Neural crest cell (in vitro differentiated cells): ENCODE results near the gene DHX58. TPM values are rescaled to one million over a fixed set of nuclear protein-coding genes. Genes with fewer than 3 reads are reported as not detected.

Experiments
- DNase-seq: peaks from one replicate; pipeline ENCODE4 v3.0.0; 2021; ENCODE audit warnings: low read depth, mixed read lengths, low spot score
- H3K27ac Mint-ChIP-seq: one replicate; pipeline ENCODE4 v1.8.0; 2021; ENCODE audit warnings: mild to moderate bottlenecking, mixed read lengths; ENCODE audit not compliant: unreplicated experiment
- H3K27me3 Mint-ChIP-seq: 2 replicates; pipeline ENCODE4 v1.8.0; 2021; ENCODE audit warnings: low read depth, mild to moderate bottlenecking, mixed read lengths
- H3K36me3 Mint-ChIP-seq: 2 replicates; pipeline ENCODE4 v1.8.0; 2021; ENCODE audit warnings: low read depth, mild to moderate bottlenecking, mixed read lengths
- H3K4me1 Mint-ChIP-seq: 2 replicates; pipeline ENCODE4 v1.8.0; 2021; ENCODE audit warnings: mixed read lengths
- H3K4me3 Mint-ChIP-seq: one replicate; pipeline ENCODE4 v1.8.0; 2021; ENCODE audit warnings: mild to moderate bottlenecking, mixed read lengths
- H3K9me3 Mint-ChIP-seq: 2 replicates; pipeline ENCODE4 v1.8.0; 2021; ENCODE audit warnings: mixed read lengths
- total RNA-seq: library from RNA; stranded (reverse); gene quantifications from 2 replicates; pipeline ENCODE4 v1.2.1, GENCODE V29; 2021
- TF ChIP-seq, protein P1 (sequence below): fragments of 200-600 bp; sonication (generic); conservative IDR thresholded peaks from 2 replicates; pipeline ENCODE4 v1.5.0; 2021; ENCODE audit warnings: antibody characterized with exemption, mild to moderate bottlenecking

Gene DHX58
- total RNA-seq, 1 donor from 2014 or later, result not detected

DNA sequence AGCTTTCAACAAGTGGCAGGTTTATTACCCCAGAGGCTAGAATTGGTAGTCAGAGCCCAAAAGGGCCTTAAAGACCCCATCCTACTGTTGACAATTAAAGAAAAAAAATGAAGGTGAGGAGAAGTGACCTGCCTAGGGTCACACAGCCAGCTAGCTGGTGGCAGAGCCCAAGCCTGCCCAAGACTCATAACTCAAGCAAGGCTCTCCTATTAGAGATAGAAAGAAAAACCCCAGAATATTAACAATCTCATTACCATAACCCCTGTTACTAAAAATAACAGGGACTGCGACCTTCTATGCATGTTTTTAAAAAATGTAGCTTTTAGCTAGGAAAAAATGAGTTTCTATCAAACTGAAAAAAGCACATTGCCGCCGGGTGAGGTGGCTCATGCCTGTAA lies 24.1 kb upstream of the DHX58 start:
- DNase-seq, result no peak
- H3K27ac Mint-ChIP-seq, result no peak overlapping the region
- H3K36me3 Mint-ChIP-seq, result no peaks in the 10 kb centered on the region
- no peaks in the 10 kb centered on the region for H3K27me3 Mint-ChIP-seq
- H3K4me3 Mint-ChIP-seq, result no peak overlapping the region
- no peaks in the 10 kb centered on the region for H3K9me3 Mint-ChIP-seq
- TF ChIP-seq, protein P1, sequence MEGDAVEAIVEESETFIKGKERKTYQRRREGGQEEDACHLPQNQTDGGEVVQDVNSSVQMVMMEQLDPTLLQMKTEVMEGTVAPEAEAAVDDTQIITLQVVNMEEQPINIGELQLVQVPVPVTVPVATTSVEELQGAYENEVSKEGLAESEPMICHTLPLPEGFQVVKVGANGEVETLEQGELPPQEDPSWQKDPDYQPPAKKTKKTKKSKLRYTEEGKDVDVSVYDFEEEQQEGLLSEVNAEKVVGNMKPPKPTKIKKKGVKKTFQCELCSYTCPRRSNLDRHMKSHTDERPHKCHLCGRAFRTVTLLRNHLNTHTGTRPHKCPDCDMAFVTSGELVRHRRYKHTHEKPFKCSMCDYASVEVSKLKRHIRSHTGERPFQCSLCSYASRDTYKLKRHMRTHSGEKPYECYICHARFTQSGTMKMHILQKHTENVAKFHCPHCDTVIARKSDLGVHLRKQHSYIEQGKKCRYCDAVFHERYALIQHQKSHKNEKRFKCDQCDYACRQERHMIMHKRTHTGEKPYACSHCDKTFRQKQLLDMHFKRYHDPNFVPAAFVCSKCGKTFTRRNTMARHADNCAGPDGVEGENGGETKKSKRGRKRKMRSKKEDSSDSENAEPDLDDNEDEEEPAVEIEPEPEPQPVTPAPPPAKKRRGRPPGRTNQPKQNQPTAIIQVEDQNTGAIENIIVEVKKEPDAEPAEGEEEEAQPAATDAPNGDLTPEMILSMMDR, result no peak
- peaks cover 23% of the 10 kb centered on the region for H3K4me1 Mint-ChIP-seq

DNA sequence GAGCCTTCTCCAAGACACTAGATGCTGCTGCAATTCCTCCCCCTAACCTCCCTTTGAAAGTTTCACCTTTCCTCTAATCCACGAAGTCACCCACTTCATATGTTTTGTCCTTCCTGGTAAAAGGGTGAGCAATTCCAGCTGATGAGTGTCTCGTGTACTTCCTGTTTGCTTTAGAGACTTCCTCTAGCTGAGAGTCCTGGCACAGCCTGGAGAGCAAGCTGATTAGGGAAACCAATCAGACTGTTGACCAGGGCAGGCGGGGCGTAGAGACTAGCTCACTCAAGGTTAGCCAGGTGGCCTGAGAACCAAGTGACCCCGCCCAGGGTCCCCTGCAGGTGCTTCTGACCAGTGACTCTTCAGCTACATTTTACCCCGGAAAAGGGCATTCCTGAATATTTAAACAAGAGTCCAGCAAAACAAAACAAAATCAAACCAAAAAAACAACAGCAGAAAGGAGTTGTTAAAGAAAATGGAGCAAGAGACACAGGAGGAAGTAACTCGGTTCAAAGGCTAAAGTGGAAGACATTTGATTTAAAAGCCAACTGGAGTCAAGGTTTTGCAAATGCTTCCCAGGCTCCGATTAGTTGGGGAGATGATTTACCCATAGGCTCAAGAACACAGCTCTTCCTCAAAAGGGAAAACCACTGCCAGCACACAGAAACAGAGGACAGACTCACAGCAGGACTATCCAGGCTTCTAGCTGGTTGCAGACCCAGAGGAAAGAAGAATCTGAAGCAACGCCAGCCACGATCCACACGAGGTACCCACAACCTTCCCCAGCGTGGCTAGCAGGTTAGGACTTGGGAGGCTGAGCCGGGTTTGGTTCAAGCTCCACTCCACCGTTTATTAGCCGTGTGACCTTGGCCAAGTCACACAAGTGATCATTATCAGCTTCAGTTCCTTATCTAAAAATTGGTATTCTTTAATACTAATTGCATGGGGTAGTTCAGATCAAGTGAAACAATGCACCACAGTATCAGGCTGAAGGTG lies 23.4 kb upstream of the DHX58 start:
- Mint-ChIP-seq H3K27ac (peak overlapping the region; percentile 35), H3K4me1 (peaks cover 25% of the 10 kb centered on the region), H3K27me3 (no peaks in the 10 kb centered on the region), H3K4me3 (no peak overlapping the region), H3K9me3 (no peaks in the 10 kb centered on the region), H3K36me3 (no peaks in the 10 kb centered on the region)
- TF ChIP-seq, protein P1, result no peak
- no peak for DNase-seq

DNA sequence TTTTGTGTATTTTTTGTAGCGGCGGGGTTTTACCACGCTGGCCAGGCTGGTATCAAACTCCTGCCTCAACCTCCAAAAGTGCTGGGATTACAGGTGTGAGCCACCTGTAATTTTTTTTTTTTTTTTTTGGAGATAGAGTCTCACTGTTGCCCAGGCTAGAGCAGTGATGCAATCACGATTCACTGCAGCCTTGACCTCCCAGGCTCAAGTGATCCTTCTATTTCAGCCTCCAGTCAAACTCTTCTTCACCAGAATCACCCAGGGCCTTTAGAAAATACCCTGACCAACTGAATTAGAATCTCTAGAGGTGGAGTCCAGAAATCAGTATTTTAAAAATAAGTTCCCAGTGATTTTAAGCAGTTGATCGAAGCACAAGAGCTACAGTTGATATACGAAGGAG lies 22.6 kb upstream of the DHX58 start:
- H3K27me3 Mint-ChIP-seq, result no peaks in the 10 kb centered on the region
- no peak overlapping the region for H3K4me3 Mint-ChIP-seq
- no peak overlapping the region for H3K27ac Mint-ChIP-seq
- H3K9me3 Mint-ChIP-seq, result no peaks in the 10 kb centered on the region
- peaks cover 2% of the 10 kb centered on the region for H3K36me3 Mint-ChIP-seq
- TF ChIP-seq, protein P1, result no peak
- peaks cover 28% of the 10 kb centered on the region for H3K4me1 Mint-ChIP-seq
- DNase-seq, result no peak

DNA sequence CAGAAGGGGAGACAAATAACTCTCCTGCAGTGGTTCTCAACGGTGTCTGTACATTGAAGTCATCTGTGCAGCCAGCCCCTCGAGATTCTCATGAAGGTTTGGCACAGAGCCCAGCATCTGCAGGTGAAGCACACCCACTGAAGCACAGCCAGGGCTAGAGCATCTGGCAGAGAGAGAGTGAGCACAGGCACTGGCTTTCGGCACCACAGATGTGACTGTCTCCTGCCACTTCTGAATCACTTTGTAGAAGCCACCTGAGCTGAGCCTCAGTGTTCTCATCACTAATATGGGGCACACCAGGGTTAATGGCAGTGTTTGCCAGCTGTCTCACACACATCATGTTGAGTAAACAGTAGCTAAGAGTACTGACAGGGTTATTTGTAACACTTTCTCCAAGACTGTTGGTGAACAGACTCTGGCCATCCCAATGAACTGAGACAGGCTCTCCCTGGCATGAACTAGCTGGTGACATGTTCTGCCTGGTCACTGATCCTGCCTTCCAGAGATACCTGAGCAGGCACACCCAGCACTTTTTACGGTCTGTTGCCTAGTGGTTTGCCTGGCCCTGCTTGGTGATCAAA lies 21.0 kb upstream of the DHX58 start:
- H3K27me3 Mint-ChIP-seq, result no peaks in the 10 kb centered on the region
- peaks cover 24% of the 10 kb centered on the region for H3K4me1 Mint-ChIP-seq
- no peaks in the 10 kb centered on the region for H3K9me3 Mint-ChIP-seq
- no peak overlapping the region for H3K27ac Mint-ChIP-seq
- peaks cover 2% of the 10 kb centered on the region for H3K36me3 Mint-ChIP-seq
- DNase-seq, result no peak
- H3K4me3 Mint-ChIP-seq, result no peak overlapping the region
- TF ChIP-seq, protein P1, result no peak

DNA sequence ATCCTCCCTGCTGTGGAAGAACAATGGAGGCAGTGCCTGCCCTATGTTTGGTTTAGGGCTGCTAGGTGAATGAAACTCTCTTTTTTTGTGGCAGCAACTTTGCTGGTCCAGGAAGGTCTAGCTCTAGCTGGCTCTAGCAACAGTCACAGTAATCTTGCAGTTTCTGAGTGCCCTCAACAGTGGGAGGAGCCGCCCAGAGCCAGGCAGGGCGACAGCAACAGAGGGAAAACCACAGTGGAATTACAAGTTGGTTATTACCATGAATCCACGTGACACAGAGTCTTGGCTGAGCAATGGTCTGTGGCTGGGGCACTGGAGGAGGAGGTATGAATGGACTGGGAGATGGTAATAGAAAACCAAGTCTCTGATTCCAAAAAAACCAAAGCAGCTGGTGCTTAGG lies 20.4 kb upstream of the DHX58 start:
- Mint-ChIP-seq H3K36me3 (peaks cover 2% of the 10 kb centered on the region), H3K27ac (peak overlapping the region; percentile 43), H3K4me1 (peaks cover 24% of the 10 kb centered on the region), H3K9me3 (no peaks in the 10 kb centered on the region), H3K4me3 (no peak overlapping the region), H3K27me3 (no peaks in the 10 kb centered on the region)
- no peak for DNase-seq
- TF ChIP-seq, protein P1, result no peak
